ENCODE data around the gene RBM15. TPM values are rescaled to one million over a fixed set of nuclear protein-coding genes. Genes with fewer than 3 reads are reported as not detected.

Gene RBM15
- total RNA-seq, result 10 to 100 TPM; 75.0 to 77.8 TPM

GRCh38 chr1:110338886-110339406 is at the start of gene RBM15:
Gene RBM15, plus strand, starts transcription at chr1:110339377. Its CDS starts 29 bp downstream, at chr1:110339406.
- Mint-ChIP-seq H3K36me3 (ENCODE audit: insufficient read depth in 2 of 2) (peaks cover 12 to 33% of the 10 kb centered on the region in 2 donors), H3K4me1 (ENCODE audit: low read depth) (peaks cover 64% of the 10 kb centered on the region), H3K27me3 (ENCODE audit: low read depth) (no peaks in the 10 kb centered on the region), H3K9me3 (no peaks in the 10 kb centered on the region), H3K4me3 (no peak within 1 kb of the TSS), H3K27ac (no peak within 1 kb of the TSS)
- DNase-seq (peak; percentile 94 to 97), ATAC-seq (replicated peaks in 1 of 2) (peak; percentile 78 to 79)

- no peaks in the 10 kb centered on the region for H3K9me3 Mint-ChIP-seq
- no peak overlapping the region for H3K27ac Mint-ChIP-seq
- H3K27me3 Mint-ChIP-seq (ENCODE audit: low read depth), result no peaks in the 10 kb centered on the region
Measured at GRCh38 chr1:110291241-110292030, 47.7 kb upstream of the RBM15 start.

GRCh38 chr1:110292031-110292741 is 47.0 kb upstream of the RBM15 start:
- DNase-seq (no peak), ATAC-seq (replicated peaks in 1 of 2) (no peak)
- no peaks in the 10 kb centered on the region for H3K36me3 Mint-ChIP-seq (ENCODE audit: insufficient read depth in 2 of 2)
- H3K9me3 Mint-ChIP-seq, result no peaks in the 10 kb centered on the region
- H3K4me1 Mint-ChIP-seq (ENCODE audit: low read depth), result no peaks in the 10 kb centered on the region
- no peak overlapping the region for H3K4me3 Mint-ChIP-seq
- H3K27ac Mint-ChIP-seq, result no peak overlapping the region
- peaks cover 4% of the 10 kb centered on the region for H3K27me3 Mint-ChIP-seq (ENCODE audit: low read depth)

More at GRCh38 chr1:110291241-110292030, 47.7 kb upstream of the RBM15 start:
- Mint-ChIP-seq H3K36me3 (ENCODE audit: insufficient read depth in 2 of 2) (no peaks in the 10 kb centered on the region), H3K4me1 (ENCODE audit: low read depth) (no peaks in the 10 kb centered on the region), H3K4me3 (no peak overlapping the region)
- ATAC-seq (replicated peaks in 1 of 2) (no peak), DNase-seq (no peak)

- Mint-ChIP-seq H3K27me3 (ENCODE audit: low read depth) (peaks cover 9% of the 10 kb centered on the region), H3K9me3 (no peaks in the 10 kb centered on the region), H3K27ac (no peak overlapping the region)
Measured at GRCh38 chr1:110293601-110294104, 45.5 kb upstream of the RBM15 start.

GRCh38 chr1:110294308-110294707 is 44.9 kb upstream of the RBM15 start:
- ATAC-seq (replicated peaks in 1 of 2) (no peak), DNase-seq (no peak)
- Mint-ChIP-seq H3K36me3 (ENCODE audit: insufficient read depth in 2 of 2) (no peaks in the 10 kb centered on the region), H3K27me3 (ENCODE audit: low read depth) (peaks cover 9% of the 10 kb centered on the region), H3K27ac (no peak overlapping the region), H3K4me3 (no peak overlapping the region), H3K4me1 (ENCODE audit: low read depth) (no peaks in the 10 kb centered on the region), H3K9me3 (no peaks in the 10 kb centered on the region)

More at GRCh38 chr1:110293601-110294104, 45.5 kb upstream of the RBM15 start:
- ATAC-seq (replicated peaks in 1 of 2), result no peak
- DNase-seq, result no peak
- Mint-ChIP-seq H3K4me3 (no peak overlapping the region), H3K4me1 (ENCODE audit: low read depth) (no peaks in the 10 kb centered on the region), H3K36me3 (ENCODE audit: insufficient read depth in 2 of 2) (no peaks in the 10 kb centered on the region)

GRCh38 chr1:110298991-110299390 is 40.2 kb upstream of the RBM15 start:
- Mint-ChIP-seq H3K27ac (no peak overlapping the region), H3K9me3 (no peaks in the 10 kb centered on the region), H3K4me3 (no peak overlapping the region), H3K36me3 (ENCODE audit: insufficient read depth in 2 of 2) (no peaks in the 10 kb centered on the region), H3K4me1 (ENCODE audit: low read depth) (no peaks in the 10 kb centered on the region), H3K27me3 (ENCODE audit: low read depth) (peaks cover 9% of the 10 kb centered on the region)
- DNase-seq (no peak), ATAC-seq (replicated peaks in 1 of 2) (no peak)

- Mint-ChIP-seq H3K27ac (no peak overlapping the region), H3K27me3 (ENCODE audit: low read depth) (peaks cover 9% of the 10 kb centered on the region), H3K4me3 (no peak overlapping the region), H3K4me1 (ENCODE audit: low read depth) (no peaks in the 10 kb centered on the region), H3K9me3 (no peaks in the 10 kb centered on the region), H3K36me3 (ENCODE audit: insufficient read depth in 2 of 2) (no peaks in the 10 kb centered on the region)
- DNase-seq (no peak), ATAC-seq (replicated peaks in 1 of 2) (no peak)
Measured at GRCh38 chr1:110300412-110301085, 38.6 kb upstream of the RBM15 start.

- H3K9me3 Mint-ChIP-seq, result no peaks in the 10 kb centered on the region
- no peaks in the 10 kb centered on the region for H3K27me3 Mint-ChIP-seq (ENCODE audit: low read depth)
- no peak for DNase-seq
- no peak overlapping the region for H3K4me3 Mint-ChIP-seq
- H3K4me1 Mint-ChIP-seq (ENCODE audit: low read depth), result no peaks in the 10 kb centered on the region
- no peak for ATAC-seq (replicated peaks in 1 of 2)
- H3K36me3 Mint-ChIP-seq (ENCODE audit: insufficient read depth in 2 of 2), result no peaks in the 10 kb centered on the region
- H3K27ac Mint-ChIP-seq, result no peak overlapping the region
Measured at GRCh38 chr1:110302836-110303235, 36.3 kb upstream of the RBM15 start.

GRCh38 chr1:110305900-110306420 is 33.2 kb upstream of the RBM15 start:
- H3K27me3 Mint-ChIP-seq (ENCODE audit: low read depth), result no peaks in the 10 kb centered on the region
- H3K9me3 Mint-ChIP-seq, result no peaks in the 10 kb centered on the region
- DNase-seq, result no peak
- ATAC-seq (replicated peaks in 1 of 2), result no peak
- no peaks in the 10 kb centered on the region for H3K4me1 Mint-ChIP-seq (ENCODE audit: low read depth)
- H3K36me3 Mint-ChIP-seq (ENCODE audit: insufficient read depth in 2 of 2), result no peaks in the 10 kb centered on the region
- no peak overlapping the region for H3K4me3 Mint-ChIP-seq
- no peak overlapping the region for H3K27ac Mint-ChIP-seq

- no peak overlapping the region for H3K4me3 Mint-ChIP-seq
- H3K4me1 Mint-ChIP-seq (ENCODE audit: low read depth), result no peaks in the 10 kb centered on the region
- DNase-seq, result no peak
- no peaks in the 10 kb centered on the region for H3K9me3 Mint-ChIP-seq
- H3K36me3 Mint-ChIP-seq (ENCODE audit: insufficient read depth in 2 of 2), result no peaks in the 10 kb centered on the region
- no peak for ATAC-seq (replicated peaks in 1 of 2)
- H3K27me3 Mint-ChIP-seq (ENCODE audit: low read depth), result no peaks in the 10 kb centered on the region
- H3K27ac Mint-ChIP-seq, result no peak overlapping the region
Measured at GRCh38 chr1:110307239-110307974, 31.8 kb upstream of the RBM15 start.

GRCh38 chr1:110308247-110308646 is 30.9 kb upstream of the RBM15 start:
- no peaks in the 10 kb centered on the region for H3K4me1 Mint-ChIP-seq (ENCODE audit: low read depth)
- DNase-seq (no peak), ATAC-seq (replicated peaks in 1 of 2) (no peak)
- H3K27ac Mint-ChIP-seq, result no peak overlapping the region
- H3K27me3 Mint-ChIP-seq (ENCODE audit: low read depth), result no peaks in the 10 kb centered on the region
- no peaks in the 10 kb centered on the region for H3K9me3 Mint-ChIP-seq
- no peaks in the 10 kb centered on the region for H3K36me3 Mint-ChIP-seq (ENCODE audit: insufficient read depth in 2 of 2)
- H3K4me3 Mint-ChIP-seq, result no peak overlapping the region

- H3K36me3 Mint-ChIP-seq (ENCODE audit: insufficient read depth in 2 of 2), result no peaks in the 10 kb centered on the region
- no peaks in the 10 kb centered on the region for H3K27me3 Mint-ChIP-seq (ENCODE audit: low read depth)
- no peaks in the 10 kb centered on the region for H3K4me1 Mint-ChIP-seq (ENCODE audit: low read depth)
- no peak for DNase-seq
- H3K9me3 Mint-ChIP-seq, result no peaks in the 10 kb centered on the region
- ATAC-seq (replicated peaks in 1 of 2), result no peak
- no peak overlapping the region for H3K4me3 Mint-ChIP-seq
- H3K27ac Mint-ChIP-seq, result no peak overlapping the region
Measured at GRCh38 chr1:110309139-110309538, 30.0 kb upstream of the RBM15 start.
